Measurements from ENCODE around the gene PTPN2.

PTPN2 gene

DNA sequence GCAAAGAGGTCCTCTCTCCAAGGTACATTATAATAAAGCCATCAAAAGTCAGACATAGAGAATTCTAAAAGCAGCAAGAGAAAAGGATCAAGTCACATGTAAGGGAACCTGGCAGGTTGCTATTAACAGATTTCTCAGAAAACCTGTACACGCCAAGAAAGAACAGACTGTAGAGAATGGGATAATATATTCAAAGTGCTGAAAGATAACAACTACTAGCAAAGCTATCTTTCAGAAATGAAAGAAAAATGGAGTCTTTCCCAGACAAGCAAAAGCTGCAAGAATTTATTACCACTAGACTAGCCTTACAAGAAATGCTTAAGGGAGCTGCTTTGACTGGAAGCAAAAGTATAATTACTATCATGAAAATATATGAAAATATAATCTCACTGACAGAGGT is 81.5 kb downstream of the PTPN2 start:
- no peaks in the 10 kb centered on the region for H4K20me1 ChIP-seq (ENCODE audit: low read depth, low read length)

DNA sequence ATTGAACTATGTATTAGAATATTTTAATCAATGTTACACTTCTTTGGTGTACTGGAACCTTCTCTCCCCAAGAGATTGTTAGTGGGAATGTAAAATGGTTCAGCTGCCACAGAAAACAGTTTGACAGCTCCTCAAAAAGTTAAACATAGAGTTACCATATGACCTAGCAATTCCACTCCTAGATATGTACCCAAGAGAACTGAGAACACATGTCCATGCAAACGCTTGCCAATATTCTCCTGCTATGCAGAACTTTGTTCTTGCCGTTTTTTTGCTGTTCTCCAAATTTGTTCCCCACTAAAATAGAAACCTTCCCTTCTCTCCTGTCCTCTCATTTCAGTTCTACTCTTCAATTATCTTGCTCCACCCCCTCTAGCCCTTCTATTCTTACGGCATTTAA is 87.6 kb downstream of the PTPN2 start:
- TF ChIP-seq, protein P1, sequence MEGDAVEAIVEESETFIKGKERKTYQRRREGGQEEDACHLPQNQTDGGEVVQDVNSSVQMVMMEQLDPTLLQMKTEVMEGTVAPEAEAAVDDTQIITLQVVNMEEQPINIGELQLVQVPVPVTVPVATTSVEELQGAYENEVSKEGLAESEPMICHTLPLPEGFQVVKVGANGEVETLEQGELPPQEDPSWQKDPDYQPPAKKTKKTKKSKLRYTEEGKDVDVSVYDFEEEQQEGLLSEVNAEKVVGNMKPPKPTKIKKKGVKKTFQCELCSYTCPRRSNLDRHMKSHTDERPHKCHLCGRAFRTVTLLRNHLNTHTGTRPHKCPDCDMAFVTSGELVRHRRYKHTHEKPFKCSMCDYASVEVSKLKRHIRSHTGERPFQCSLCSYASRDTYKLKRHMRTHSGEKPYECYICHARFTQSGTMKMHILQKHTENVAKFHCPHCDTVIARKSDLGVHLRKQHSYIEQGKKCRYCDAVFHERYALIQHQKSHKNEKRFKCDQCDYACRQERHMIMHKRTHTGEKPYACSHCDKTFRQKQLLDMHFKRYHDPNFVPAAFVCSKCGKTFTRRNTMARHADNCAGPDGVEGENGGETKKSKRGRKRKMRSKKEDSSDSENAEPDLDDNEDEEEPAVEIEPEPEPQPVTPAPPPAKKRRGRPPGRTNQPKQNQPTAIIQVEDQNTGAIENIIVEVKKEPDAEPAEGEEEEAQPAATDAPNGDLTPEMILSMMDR (IDR thresholded peaks at IDR 0.05; ENCODE audit: insufficient read depth, low read length, poor library complexity, severe bottlenecking): no peak
- no peak for TF ChIP-seq EZH2phosphoT487 (conservative IDR thresholded peaks at IDR 0.05; ENCODE audit: low read length)
- no peak overlapping the region for H3K27ac ChIP-seq (ENCODE audit: low read depth, low read length)
- no peaks in the 10 kb centered on the region for H3K9me2 ChIP-seq (replicated peaks; ENCODE audit: insufficient read depth, low read length)
- no peaks in the 10 kb centered on the region for H3F3A ChIP-seq (ENCODE audit: insufficient read depth)
- H3K4me2 ChIP-seq (ENCODE audit: low read depth, low read length, poor library complexity, severe bottlenecking): no peak overlapping the region
- no peaks in the 10 kb centered on the region for H3K27me3 ChIP-seq (ENCODE audit: low read length)
- no peaks in the 10 kb centered on the region for H3K79me2 ChIP-seq (ENCODE audit: insufficient read depth, low read length)
- peaks cover 4% of the 10 kb centered on the region; the same call in 1 of the 2 replicates for H3K36me3 ChIP-seq (ENCODE audit: low read length)
- H2AFZ ChIP-seq (ENCODE audit: low read depth, low read length, severe bottlenecking): no peak overlapping the region
- H4K20me1 ChIP-seq (ENCODE audit: low read depth, low read length): no peaks in the 10 kb centered on the region
- H3K9ac ChIP-seq (ENCODE audit: low read length): no peak overlapping the region
- no peak overlapping the region for H3K4me3 ChIP-seq (ENCODE audit: insufficient read depth, low read length, poor library complexity, severe bottlenecking)
- H3K9me3 ChIP-seq (ENCODE audit: insufficient read depth, low read length): no peaks in the 10 kb centered on the region

More for the DNA sequence above, 81.5 kb downstream of the PTPN2 start:
- no peak overlapping the region for H3K9ac ChIP-seq (ENCODE audit: low read length)
- no peaks in the 10 kb centered on the region for H3K79me2 ChIP-seq (ENCODE audit: insufficient read depth, low read length)
- TF ChIP-seq EZH2phosphoT487 (conservative IDR thresholded peaks at IDR 0.05; ENCODE audit: low read length): no peak
- TF ChIP-seq, protein P1 (IDR thresholded peaks at IDR 0.05; ENCODE audit: insufficient read depth, low read length, poor library complexity, severe bottlenecking): no peak
- no peaks in the 10 kb centered on the region for H3K9me2 ChIP-seq (replicated peaks; ENCODE audit: insufficient read depth, low read length)
- H3K4me2 ChIP-seq (ENCODE audit: low read depth, low read length, poor library complexity, severe bottlenecking): no peak overlapping the region
- H3K27me3 ChIP-seq (ENCODE audit: low read length): no peaks in the 10 kb centered on the region
- peaks cover 2% of the 10 kb centered on the region; the same call in 1 of the 2 replicates for H3K36me3 ChIP-seq (ENCODE audit: low read length)
- no peak overlapping the region for H3K4me3 ChIP-seq (ENCODE audit: insufficient read depth, low read length, poor library complexity, severe bottlenecking)
- no peaks in the 10 kb centered on the region for H3F3A ChIP-seq (ENCODE audit: insufficient read depth)
- H3K9me3 ChIP-seq (ENCODE audit: insufficient read depth, low read length): no peaks in the 10 kb centered on the region
- H2AFZ ChIP-seq (ENCODE audit: low read depth, low read length, severe bottlenecking): no peak overlapping the region
- H3K27ac ChIP-seq (ENCODE audit: low read depth, low read length): no peak overlapping the region

DNA sequence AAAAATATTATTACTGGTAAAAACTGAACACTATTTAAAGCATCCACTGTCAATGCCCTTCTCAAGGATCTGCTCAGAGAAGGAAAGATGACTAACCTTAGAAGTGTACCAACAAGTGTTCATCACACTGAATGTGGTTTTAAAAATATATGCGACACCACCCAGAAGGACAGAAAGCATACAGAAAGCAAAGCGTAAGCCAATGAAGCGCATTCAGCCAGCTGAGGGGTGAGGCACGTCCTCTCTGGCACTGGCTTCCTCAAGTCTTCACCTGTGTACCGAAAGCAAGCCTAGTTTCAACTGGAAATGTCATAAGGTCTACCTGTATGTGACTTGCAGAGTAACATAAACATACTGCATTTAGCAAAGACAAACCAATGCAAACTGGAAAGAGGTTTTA is 92.4 kb downstream of the PTPN2 start:
- no peaks in the 10 kb centered on the region for H3K79me2 ChIP-seq (ENCODE audit: insufficient read depth, low read length)
- no peaks in the 10 kb centered on the region for H3K9me3 ChIP-seq (ENCODE audit: insufficient read depth, low read length)
- no peak overlapping the region for H2AFZ ChIP-seq (ENCODE audit: low read depth, low read length, severe bottlenecking)
- no peak overlapping the region for H3K4me3 ChIP-seq (ENCODE audit: insufficient read depth, low read length, poor library complexity, severe bottlenecking)
- no peak overlapping the region for H3K27ac ChIP-seq (ENCODE audit: low read depth, low read length)
- H3K4me2 ChIP-seq (ENCODE audit: low read depth, low read length, poor library complexity, severe bottlenecking): no peak overlapping the region
- H3K9me2 ChIP-seq (replicated peaks; ENCODE audit: insufficient read depth, low read length): no peaks in the 10 kb centered on the region
- H4K20me1 ChIP-seq (ENCODE audit: low read depth, low read length): no peaks in the 10 kb centered on the region
- no peak overlapping the region for H3K9ac ChIP-seq (ENCODE audit: low read length)
- no peaks in the 10 kb centered on the region for H3F3A ChIP-seq (ENCODE audit: insufficient read depth)
- no peaks in the 10 kb centered on the region for H3K27me3 ChIP-seq (ENCODE audit: low read length)
- no peak for TF ChIP-seq EZH2phosphoT487 (conservative IDR thresholded peaks at IDR 0.05; ENCODE audit: low read length)
- TF ChIP-seq, protein P1 (IDR thresholded peaks at IDR 0.05; ENCODE audit: insufficient read depth, low read length, poor library complexity, severe bottlenecking): no peak
- H3K36me3 ChIP-seq (ENCODE audit: low read length): peaks cover 4% of the 10 kb centered on the region; the same call in 1 of the 2 replicates

All from SU-DHL-6 (cell line).